SJSA1 (cell line): ENCODE measurements around the gene CES1. TPM values are rescaled to one million over a fixed set of nuclear protein-coding genes. Genes with fewer than 3 reads are reported as not detected.
"Not testable (repeated sequence)": the region's sequence is repeated elsewhere in the genome, so short reads cannot be mapped to it uniquely, and the experiment has no call there.

Experiments used
- DNase-seq, 2 experiments: peaks; one replicate each; pipeline ENCODE4 v3.0.0-alpha.2; 2015 to 2020; ENCODE audit warnings: low spot score in 2 of 2, low read depth in 1 of 2
- H3K27ac ChIP-seq: fragments of 250-450 bp; sonication (Bioruptor Pico); 2 replicates; pipeline ENCODE4 v1.5.1; 2020; ENCODE audit warnings: mild to moderate bottlenecking, moderate library complexity
- H3K27me3 ChIP-seq: fragments of 250-450 bp; sonication (Bioruptor Pico); replicated peaks from 2 replicates; pipeline ENCODE4 v1.5.1; 2020; ENCODE audit warnings: mild to moderate bottlenecking, moderate library complexity
- H3K36me3 ChIP-seq: fragments of 250-450 bp; sonication (Bioruptor Pico); 2 replicates; pipeline ENCODE4 v1.5.1; 2020; ENCODE audit warnings: mild to moderate bottlenecking
- H3K4me1 ChIP-seq: fragments of 250-450 bp; sonication (Bioruptor Pico); replicated peaks from 2 replicates; pipeline ENCODE4 v1.6.1; 2021; ENCODE audit warnings: mild to moderate bottlenecking
- H3K4me3 ChIP-seq: fragments of 250-450 bp; sonication (Bioruptor Pico); 2 replicates; pipeline ENCODE4 v1.5.1; 2020; ENCODE audit warnings: mild to moderate bottlenecking
- H3K9me3 ChIP-seq: fragments of 250-450 bp; sonication (Bioruptor Pico); replicated peaks from 2 replicates; pipeline ENCODE4 v1.5.1; 2020; ENCODE audit warnings: mild to moderate bottlenecking
- total RNA-seq: library from RNA; depleted of rRNA; stranded (reverse); fragments of >200 nt; shearing (Covaris generic); gene quantifications from 2 replicates; pipeline ENCODE4 v1.2.3, GENCODE V29; 2014

Gene CES1
- total RNA-seq, 1 experiment from 2014 or later: not detected

DNA sequence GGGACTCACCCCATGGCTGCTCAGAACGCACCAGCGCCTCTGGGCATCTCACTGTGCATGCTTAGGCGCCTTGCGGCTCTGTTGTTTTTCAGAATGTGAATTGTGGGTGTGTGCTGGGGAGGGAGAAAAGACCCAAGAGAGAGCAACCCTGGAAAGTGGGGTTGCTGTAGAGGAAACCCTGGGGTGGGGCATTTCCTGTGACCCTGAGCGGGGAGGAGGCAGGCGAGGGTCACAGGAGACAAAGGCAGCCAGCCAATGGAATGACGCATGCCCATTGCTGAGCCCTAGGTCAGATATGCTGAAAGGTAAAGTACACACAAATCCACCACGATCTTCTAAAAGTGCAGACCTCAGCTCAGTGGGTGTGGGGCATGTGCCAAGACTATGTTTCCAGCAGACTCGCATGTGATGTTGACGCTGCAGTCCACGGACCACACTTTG is 39.9 kb downstream of the CES1 start:
- H3K27ac ChIP-seq, H3K27me3 ChIP-seq, H3K4me1 ChIP-seq, H3K36me3 ChIP-seq, DNase-seq, H3K4me3 ChIP-seq, H3K9me3 ChIP-seq: not testable (repeated sequence)

DNA sequence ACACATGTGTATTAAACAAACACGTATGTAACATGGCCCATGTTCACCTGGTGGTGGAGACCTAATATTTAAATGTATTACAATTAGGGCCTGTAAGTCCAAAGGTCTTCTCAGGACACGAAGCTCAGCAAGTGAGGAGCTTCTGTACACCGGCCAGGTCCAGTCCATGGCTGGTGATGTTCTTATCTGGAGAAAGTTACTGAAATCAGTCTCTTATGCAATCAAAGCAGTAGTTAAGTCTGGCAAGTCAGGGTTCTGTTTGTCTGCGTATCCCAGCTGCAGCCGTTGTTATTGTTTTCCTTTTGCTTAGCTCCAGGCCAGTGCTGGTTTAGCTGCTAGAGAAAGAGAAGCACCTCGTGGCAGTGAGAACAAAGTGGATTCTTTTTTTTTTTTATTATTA is 41.4 kb downstream of the CES1 start:
- H3K4me3 ChIP-seq, H3K9me3 ChIP-seq, H3K27me3 ChIP-seq, H3K27ac ChIP-seq, DNase-seq, H3K36me3 ChIP-seq, H3K4me1 ChIP-seq: not testable (repeated sequence)

DNA sequence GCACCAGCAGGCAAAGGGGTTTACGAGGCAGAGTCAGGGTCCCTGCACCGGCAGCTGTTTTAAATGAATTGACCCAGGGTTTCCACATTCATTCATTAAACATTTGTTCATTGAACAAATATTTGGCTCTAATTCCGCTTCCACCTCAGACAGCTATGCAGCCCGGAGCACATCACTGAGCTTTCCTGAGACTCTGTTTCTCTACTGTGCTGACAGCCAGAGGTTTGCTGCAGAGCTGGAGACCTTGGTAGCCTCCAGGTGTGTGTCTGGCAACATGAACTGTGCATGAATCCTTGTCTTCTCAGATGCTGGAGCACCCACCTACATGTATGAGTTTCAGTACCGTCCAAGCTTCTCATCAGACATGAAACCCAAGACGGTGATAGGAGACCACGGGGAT is 42.7 kb downstream of the CES1 start:
- H3K4me3 ChIP-seq, H3K27ac ChIP-seq, H3K27me3 ChIP-seq, H3K36me3 ChIP-seq, H3K4me1 ChIP-seq, H3K9me3 ChIP-seq, DNase-seq: not testable (repeated sequence)

DNA sequence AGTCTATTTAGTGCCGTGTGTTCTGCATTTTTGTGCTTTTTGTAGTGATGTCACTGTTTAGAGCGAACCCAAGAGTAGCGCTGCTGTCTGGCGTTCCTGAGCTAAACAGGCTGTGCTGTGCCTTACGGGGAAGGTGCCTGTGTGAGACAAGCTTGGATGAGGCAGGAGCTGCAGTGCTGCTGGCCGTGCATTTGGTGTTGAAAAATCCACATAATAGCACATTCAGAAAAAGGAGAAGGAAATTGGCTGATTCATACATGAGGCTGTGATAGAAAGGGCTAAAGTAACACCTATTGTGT is 50.2 kb downstream of the CES1 start:
- H3K27ac ChIP-seq, H3K27me3 ChIP-seq, H3K4me1 ChIP-seq, H3K36me3 ChIP-seq, DNase-seq, H3K9me3 ChIP-seq, H3K4me3 ChIP-seq: not testable (repeated sequence)

DNA sequence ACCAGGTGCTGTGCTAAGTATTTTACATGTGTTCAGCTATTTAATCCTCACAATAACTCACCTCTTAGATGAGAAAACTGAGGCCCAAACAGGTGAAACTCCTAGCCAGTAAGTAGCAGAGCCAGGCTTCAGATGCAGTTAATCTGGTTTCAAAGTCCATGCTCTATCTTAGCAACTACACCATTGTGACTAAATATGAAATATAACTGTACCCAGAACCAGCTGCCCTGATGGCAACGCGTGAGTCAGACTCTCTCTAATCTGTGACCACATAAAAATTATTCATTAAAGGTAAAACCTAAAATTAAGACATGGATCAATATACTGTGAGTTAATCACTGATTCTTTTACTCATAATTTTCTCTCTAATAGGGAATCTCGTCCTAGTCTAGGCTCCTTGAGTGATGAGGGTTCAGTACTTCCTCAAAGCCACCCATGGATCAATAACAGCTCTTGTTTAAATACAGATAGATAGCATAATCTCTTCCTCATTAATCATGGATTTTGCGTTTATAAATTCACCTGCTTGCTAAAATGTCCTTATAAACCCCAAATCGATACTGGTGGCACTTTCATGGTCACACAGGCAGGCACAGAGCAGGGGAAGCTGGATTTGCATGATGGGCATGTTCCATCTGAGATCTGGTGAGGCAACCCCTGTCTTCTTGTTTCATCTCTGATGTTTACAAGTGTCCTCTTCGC is 50.7 kb downstream of the CES1 start:
- DNase-seq, H3K36me3 ChIP-seq, H3K27ac ChIP-seq, H3K27me3 ChIP-seq, H3K4me3 ChIP-seq, H3K9me3 ChIP-seq, H3K4me1 ChIP-seq: not testable (repeated sequence)

DNA sequence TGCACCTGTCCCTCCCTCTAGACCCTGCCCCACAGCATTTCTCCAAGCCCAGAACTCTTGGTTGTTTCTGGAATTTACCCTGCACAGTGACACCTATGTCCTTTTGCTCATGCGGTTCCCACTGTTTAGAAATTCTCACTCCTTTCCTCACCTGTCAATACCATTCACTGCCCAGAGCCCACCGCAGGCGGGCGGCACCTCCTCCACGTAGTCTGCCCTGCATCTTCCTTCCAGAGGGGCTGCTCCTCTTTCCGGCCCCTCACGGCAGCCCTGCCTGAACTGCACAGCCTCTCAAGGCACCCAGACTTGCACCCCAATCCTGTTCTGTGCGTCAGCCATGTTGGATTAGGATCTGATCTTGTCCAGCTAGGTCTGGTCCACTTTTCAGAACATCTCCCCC is 51.4 kb downstream of the CES1 start:
- not testable (repeated sequence) for H3K4me3 ChIP-seq, H3K27ac ChIP-seq, H3K27me3 ChIP-seq, H3K4me1 ChIP-seq, H3K36me3 ChIP-seq, H3K9me3 ChIP-seq, DNase-seq

DNA sequence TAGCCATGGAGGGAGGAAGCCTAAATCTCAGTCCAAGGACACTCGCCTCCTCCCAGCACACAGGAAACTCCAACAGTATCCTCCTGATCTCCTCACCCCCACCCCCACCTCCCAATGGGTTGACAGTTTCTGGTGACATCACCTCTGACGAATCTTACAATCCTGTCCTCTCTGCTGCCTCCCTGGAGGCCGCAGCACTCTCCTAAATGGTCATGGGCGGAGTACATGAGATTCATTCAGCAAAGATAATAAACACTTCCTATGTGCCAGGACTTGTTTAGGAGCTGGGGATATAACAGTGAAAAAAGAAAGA is 52.8 kb downstream of the CES1 start:
- not testable (repeated sequence) for H3K36me3 ChIP-seq, H3K9me3 ChIP-seq, H3K4me1 ChIP-seq, H3K27ac ChIP-seq, H3K4me3 ChIP-seq, H3K27me3 ChIP-seq, DNase-seq

DNA sequence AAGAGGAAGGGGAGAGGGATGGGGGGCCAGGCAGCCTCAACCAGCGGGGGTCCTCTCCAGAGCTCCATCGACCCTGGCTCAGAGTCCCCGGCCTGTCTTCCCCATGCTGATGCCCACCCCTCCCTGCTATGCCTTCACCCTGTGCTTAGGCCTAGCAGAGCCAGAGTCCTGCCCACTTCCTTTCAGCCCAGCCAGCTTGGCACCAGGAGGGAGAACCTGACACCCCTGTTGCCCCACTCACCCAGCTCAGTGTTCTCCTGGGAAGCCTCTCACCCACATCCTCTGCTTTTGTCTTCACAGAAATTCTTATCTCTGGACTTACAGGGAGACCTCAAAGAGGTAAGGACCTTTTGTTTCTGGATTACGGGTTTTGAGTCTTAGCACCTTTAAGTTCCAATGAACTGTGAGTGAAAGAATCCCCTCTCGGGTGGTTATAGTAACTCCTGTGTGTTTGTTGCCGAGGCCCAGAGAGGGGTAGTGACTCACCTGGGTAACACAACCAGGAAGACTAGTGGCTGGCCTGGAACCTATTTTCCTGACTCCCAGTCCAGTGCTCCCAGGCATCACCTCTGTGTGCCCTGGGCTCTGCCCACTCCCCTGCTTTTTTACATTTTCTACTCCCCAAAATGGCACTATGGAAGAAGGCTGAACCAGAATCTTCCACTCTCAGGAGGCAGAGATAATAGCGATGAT is 53.3 kb downstream of the CES1 start:
- no peak for DNase-seq
- Histone ChIP-seq H3K27me3 (no peaks in the 10 kb centered on the region), H3K27ac (no peak overlapping the region), H3K4me3 (no peak overlapping the region), H3K4me1 (no peaks in the 10 kb centered on the region), H3K9me3 (no peaks in the 10 kb centered on the region), H3K36me3 (no peaks in the 10 kb centered on the region)

DNA sequence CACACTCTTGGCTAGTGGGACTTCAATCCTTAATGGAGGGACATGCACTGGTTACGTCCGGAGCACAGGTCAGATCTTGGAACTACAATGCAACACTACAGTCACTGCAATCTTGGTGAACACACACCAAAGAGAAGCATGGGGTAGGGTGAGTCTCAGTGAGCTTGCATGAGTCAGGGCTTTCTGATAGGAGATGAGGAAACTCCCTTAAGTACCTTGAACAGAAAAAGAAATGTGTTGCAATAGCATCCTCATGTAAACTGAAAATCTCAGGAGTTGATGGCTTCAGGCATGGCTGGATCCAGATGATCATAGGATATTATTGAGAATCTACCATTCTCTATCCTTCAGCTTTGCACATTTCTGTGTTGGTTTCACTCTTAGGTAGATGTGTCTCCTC is 54.1 kb downstream of the CES1 start:
- Histone ChIP-seq H3K4me1 (no peaks in the 10 kb centered on the region), H3K36me3 (no peaks in the 10 kb centered on the region), H3K9me3 (no peaks in the 10 kb centered on the region), H3K27me3 (no peaks in the 10 kb centered on the region), H3K27ac (no peak overlapping the region), H3K4me3 (no peak overlapping the region)
- no peak for DNase-seq

DNA sequence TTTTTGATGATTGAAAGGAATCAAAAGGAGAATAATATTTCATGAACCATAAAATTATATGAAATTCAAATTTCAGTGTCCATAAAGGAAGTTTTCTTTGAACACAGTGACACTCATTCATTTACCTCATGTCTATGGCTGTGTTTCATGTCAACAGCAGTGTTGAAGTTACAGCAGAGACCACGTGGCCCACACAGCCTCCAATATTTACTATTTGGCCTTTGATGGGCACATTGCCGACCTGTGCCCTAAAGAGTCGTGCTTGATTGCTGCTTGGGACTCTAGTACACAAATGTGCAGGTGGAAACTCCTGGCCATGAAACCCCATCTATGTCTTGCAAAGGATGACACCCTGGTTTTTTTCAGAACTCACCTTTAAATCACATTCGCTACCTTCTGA is 57.0 kb downstream of the CES1 start:
- Histone ChIP-seq H3K9me3 (no peaks in the 10 kb centered on the region), H3K4me3 (no peak overlapping the region), H3K36me3 (no peaks in the 10 kb centered on the region), H3K27me3 (no peaks in the 10 kb centered on the region), H3K27ac (no peak overlapping the region), H3K4me1 (no peaks in the 10 kb centered on the region)
- no peak for DNase-seq

DNA sequence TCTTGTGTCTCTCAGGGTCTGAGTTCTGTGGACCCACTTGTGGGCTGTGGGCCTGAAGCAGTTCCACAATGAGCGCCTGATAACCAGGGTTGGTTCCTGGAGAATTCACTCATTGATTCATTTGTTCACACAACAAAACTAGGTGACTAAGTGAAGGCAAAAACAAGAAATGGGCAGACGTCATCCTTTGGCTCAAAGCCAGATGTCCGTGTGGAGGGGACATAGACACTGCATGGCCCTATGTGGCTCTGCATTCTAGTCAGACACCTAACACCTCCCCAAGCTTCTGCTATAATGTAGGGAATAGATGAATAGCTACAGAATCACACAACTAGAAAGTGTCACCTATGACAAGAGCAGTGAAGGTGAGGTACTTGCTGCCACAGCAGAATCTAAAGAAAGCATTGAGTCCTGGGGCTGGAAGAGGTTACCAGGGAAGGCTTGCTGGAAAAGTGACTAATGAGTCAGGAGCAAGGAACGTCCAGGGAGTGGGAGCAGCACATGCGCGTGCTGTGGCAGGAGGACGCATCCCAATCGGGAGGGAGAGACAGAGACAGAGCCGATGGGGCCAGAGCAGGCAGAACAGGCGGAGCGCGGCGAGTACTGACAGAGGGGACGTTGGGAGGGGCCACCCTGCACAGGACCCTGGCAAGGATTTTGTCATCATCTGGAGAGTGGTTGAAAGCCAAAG is 58.9 kb downstream of the CES1 start:
- Histone ChIP-seq H3K9me3 (no peaks in the 10 kb centered on the region), H3K36me3 (no peaks in the 10 kb centered on the region), H3K27me3 (no peaks in the 10 kb centered on the region), H3K4me1 (no peaks in the 10 kb centered on the region), H3K27ac (no peak overlapping the region), H3K4me3 (no peak overlapping the region)
- no peak for DNase-seq

DNA sequence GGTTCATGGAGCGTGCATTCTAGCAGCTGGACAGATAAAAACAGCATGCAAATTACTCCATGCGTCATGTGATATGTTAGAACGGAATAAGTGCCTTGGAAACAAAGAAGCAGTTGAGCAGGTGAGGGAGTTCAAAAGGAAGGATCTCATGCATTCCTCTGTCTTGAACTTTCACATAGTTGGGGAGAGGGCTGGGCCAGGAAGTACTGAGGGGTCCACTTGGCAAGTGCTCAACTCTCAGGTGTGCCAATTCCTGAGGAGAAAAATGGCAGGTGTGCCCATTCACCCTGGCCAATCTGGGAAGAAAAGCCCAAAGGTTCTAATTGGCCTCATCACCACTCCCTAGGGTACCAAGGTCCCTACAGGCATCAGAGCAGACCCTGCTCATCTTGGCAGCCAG is 67.7 kb downstream of the CES1 start:
- no peaks in the 10 kb centered on the region for H3K4me1 ChIP-seq
- no peak for DNase-seq
- no peaks in the 10 kb centered on the region for H3K9me3 ChIP-seq
- H3K27ac ChIP-seq: no peak overlapping the region
- H3K4me3 ChIP-seq: no peak overlapping the region
- H3K27me3 ChIP-seq: no peaks in the 10 kb centered on the region; the same call in 1 of the 2 replicates
- no peaks in the 10 kb centered on the region for H3K36me3 ChIP-seq

DNA sequence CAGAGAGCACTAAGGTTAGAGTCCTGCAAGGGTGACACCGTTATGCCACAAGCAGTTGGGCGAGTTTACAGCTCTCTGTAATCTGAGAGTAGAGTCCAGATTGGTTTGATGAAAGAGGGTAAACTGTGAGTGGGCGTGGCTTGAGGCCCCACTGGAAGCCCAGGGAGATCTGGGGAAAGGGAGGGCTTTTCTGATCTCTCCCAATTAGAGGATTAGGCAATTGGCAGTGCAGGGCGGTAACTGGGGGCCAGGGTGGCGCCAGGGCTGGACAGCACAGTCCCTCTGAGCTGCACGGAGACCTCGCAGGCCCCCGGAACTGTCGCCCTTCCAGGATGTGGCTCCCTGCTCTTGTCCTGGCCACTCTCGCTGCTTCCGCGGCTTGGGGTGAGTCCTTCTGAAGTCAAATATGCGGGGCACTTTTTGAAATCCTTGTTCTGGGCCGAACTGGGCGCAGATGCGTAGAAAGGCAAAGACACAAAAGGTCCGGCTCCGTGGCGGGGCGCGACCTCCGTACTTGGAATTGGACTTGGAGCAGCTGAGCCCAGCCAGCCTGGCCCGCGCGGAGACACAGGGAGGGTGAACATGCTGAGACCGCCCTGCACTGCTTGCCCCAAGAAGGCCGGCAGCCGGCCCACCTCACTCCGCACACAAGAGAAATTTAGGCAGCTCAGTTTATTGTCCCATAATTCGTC is 72.4 kb downstream of the CES1 start:
- Histone ChIP-seq H3K9me3 (no peaks in the 10 kb centered on the region), H3K4me3 (no peak overlapping the region)

DNA sequence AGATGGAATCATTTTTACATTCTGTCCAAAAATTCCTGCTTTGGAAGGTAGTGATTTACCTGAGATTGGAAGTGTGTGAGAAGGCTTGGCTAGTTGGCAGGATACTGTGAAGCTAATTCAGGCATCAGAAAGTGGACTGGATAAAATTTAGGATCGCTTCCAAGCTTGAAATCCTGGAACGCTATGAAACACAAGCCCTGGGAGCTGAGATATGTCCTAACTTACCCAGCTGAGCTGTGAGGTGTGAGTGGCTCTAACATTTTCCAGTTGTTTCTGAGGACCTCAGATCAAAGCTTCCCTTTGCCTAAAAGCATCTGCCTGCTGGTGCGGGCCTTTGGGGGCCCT is 73.0 kb downstream of the CES1 start:
- DNase-seq, H3K36me3 ChIP-seq, H3K27ac ChIP-seq, H3K4me3 ChIP-seq, H3K27me3 ChIP-seq, H3K4me1 ChIP-seq, H3K9me3 ChIP-seq: not testable (repeated sequence)

More for the DNA sequence above, 72.4 kb downstream of the CES1 start:
- Histone ChIP-seq H3K27ac (no peak overlapping the region), H3K4me1 (no peaks in the 10 kb centered on the region), H3K36me3 (no peaks in the 10 kb centered on the region), H3K27me3 (no peaks in the 10 kb centered on the region; the same call in 1 of the 2 replicates)
- no peak for DNase-seq
